HL-60/S4 treated with retinoic acid at 250 ng/mL for 4 days and 3 days (cell line): ENCODE data around the gene ITGB7.

Experiments
- in situ Hi-C: fragments of 300-500 bp; cut with MboI; formaldehyde crosslinking; loops from 2 replicates; pipeline ENCODE4 v1.7.0; 2022; ENCODE audit warnings: low sequenced_read_pairs

Gene ITGB7

DNA sequence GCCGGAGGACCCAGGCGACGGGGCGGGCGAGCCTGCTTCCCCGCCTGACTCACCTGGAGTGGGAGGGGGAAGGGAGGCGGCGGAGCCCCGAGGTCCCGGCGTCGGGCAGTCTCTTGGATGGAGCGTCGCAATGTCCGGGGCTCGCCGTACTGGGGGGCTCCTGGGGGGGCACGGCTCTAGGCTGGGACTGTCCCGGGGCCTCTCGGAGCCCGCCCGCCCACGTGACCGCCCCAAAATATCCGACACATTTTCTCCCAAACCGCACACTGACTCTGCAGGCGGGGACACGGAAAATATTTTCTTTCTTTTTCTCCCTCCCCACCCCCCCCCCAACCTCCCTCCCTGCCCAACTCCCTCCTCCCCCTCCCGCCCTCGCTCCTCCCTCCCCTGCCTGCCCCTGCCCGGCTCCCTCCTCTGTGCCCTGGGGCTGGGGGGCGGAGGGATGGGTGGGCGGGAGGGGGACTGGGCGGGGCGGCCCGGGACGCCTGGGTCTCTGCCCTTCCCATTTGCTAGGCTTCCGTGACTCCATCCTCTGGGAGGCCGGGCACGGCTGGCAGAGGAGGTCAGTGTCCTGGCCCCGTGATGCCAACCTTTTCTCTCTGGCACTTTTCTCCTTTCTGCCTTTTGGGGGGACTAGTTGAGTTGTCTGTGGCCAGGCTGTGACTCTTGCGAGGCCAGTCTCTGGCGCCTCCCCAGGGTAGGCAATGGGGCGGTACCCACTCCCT, 25.0 kb upstream of the ITGB7 start, which contains the start of gene RARG:
Gene RARG (minus strand): TSS at position 289 of the 725 bp plus-strand sequence. CDS start 4,664 bp downstream, outside the sequence.
- in situ Hi-C loops: no loop called here

DNA sequence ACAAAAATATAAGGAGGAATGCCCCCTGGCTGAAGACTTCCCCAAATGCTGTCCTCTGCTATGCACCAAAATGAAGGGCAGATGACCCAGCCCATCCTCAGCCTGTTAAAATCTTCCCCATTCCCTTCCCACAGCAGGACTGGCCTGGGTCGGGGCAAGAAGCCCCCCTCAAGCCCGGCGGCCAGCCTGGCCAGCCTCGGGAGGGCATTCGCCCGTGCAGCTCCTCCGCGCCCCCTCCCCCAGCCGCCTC, 24.5 kb upstream of the ITGB7 start:
- in situ Hi-C loops: no loop called here

DNA sequence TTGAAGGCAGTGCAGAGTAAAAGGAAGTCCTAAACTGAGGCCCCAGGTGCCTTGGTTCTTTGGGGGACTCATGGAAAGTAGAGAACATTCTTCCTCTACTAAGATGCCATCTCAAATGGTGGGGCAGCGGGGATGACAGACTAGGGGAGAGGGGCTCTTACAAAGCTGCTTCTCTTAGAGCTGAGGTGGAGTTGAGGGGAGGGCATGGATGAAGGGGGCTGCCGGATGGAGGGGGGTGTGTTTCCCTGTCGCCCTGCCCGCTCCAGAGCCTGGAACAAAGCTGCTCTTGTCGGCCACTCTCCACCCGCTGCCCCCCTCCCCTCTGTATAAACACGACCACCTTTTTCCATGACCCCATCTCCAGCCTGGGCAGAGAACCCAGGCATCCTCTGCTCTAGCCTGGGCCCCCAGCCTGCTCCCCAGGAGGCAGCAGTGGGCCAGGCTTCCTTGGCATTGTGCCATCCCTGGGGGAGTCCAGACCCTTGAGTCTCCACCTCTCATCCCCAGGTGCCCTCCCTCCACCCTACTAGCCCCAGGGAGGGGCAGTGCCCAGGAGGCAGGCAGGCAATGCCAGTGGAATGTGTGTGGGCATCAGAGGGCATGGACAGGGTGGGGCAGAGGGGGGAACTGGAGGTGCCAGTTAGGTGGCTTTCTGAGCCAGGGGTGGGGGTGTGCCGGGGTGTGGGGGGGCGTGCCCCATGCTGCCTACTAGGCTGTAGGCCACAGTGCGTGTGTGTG, 23.2 kb upstream of the ITGB7 start:
- in situ Hi-C loops: no loop called here

DNA sequence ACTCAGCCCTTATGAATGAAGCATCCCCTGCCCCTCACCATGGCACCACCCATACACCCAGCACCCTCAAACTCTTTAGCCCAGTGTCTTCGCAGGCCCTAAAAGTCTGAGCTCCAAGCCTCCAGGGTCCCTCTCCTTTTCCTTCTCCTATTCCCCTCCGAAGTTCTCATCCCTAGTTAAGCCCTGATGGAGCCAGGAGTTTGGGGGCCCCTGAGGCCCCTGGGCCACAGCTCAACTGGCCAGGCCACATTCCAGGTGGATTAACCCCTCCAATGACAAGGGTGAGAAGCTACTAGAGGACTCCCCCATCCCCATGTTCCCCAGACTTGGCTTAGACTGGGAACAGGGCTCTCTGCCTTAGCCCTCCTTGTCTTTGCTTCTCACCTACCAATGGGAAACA, 22.4 kb upstream of the ITGB7 start:
- in situ Hi-C loops: no loop called here

DNA sequence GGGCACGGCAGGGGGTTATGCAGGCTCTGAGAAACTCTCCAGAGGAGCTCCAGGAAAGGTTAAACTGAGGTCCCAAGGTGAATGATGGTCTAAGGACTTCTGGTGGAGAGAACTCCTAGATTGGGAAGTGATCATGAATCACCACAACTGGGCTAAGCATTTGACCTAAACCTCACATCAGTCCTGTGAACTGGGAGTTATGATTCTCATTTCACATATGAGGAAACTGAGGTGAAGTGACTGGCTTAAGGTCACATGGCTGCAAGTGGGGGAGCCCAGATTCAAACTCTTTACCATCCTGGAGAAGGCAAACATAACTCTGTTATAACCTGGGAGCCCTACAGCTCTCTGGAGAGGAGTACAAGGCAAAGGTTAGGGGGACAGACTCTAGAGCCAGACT, 20.8 kb upstream of the ITGB7 start:
- in situ Hi-C loops: no loop called here

DNA sequence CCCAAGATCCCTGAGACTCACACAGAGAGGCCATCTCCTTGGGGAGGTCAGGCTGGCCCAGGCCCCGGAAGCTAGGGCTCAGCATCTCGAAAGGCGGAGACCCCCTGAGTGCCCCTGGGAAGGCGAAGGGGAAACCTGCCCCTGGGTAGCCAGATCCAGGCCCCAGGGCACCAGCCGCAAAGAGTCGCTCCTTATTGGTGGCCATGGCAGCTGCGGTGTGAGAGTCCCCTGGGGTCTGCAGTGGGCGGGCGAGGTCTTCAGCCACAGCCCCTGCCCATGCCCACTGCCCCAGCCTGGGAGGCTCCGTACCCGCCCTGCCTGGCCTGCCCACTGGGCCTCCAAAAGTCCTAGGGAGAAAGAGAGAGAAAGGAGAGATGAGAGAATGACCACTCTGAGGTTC, 20.3 kb upstream of the ITGB7 start:
- in situ Hi-C loops: no loop called here

DNA sequence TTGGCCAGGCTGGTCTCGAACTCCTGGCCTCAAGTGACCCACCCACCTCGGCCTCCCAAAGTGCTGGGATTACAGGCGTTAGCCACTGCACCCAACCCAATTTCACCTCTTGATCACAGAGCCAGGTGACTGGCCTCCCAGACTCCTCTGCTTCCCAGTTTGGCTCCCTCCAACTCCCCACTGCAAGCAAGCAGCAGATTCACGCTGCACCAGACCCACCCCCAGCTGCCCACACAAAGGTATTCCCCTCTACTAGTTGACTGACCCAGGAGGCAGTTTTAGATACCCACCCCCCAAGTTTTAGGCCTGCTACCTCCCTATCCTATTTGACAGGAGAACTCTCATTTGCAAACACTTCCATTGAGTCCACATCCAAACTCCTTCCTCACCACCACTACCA, 19.8 kb upstream of the ITGB7 start:
- in situ Hi-C loops: no loop called here

DNA sequence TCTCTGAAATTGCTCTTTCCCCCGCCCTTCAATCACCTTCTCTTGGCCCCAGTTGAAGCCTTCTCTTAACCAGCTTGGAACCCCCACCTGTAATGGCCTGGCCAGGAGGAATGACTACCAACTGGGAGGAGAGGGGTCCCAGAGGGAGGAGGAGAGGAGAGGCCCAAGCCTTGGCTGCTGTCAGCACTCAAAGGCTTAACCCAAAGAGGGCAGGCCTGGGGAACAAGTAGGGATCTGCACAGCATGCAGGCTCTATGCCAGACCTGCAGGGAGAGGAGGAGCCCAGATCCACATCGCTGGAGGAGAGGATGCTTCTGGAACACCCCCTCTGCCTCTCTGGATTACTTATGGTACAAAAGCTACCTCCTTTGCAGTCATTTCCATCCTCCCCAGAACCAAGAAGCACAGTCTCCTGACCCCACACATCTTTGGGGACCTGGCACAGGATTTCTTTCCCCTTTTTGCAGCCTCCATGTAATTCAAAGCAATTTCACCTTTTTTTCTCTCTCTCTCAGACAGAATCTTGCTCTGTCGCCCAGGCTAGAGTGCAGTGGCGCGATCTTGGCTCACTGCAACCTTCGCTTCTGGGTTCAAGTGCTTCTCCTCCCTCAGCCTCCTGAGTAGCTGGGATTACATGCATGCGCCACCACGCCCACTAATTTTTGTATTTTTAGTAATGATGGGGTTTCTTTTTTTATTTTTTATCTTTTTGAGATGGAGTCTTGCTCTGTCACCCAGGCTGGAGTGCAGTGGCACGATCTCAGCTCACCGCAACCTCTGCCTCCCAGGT, 18.8 kb upstream of the ITGB7 start:
- in situ Hi-C loops: no loop called here

DNA sequence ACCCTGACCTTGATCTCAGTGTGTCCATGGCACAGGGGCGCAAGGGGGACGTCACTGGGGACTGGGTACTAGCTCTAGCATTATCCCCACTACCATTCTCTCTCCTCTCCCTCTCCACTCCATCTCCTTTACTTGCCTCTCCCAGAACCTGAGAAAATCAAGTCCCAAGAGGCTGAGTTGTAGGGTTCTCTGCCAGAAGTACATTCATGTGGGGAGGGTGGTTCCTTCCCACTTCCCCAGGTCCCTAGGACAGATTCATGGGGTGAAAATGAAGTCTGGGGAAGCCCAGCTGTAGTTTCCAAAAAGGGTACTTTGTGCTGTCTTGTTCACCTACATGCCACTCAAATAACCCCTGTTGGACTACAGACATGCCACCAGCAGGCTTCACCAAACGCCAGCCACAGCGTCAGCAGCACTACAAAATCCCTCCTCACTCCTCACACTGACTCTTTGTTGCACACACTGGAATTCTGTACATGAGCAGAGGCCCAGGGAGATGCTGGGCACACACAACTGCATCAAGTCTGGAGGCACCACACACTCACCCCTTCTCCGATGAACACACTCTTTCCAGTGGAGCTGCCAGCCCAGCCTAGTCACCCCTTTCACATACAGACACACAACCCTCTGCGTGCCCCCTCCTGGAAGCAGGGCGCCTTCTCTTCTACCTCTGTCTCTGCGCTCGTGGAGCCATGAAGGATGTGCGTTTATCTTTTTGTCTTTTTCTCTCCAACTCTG, 18.0 kb upstream of the ITGB7 start:
- in situ Hi-C loops: no loop called here

DNA sequence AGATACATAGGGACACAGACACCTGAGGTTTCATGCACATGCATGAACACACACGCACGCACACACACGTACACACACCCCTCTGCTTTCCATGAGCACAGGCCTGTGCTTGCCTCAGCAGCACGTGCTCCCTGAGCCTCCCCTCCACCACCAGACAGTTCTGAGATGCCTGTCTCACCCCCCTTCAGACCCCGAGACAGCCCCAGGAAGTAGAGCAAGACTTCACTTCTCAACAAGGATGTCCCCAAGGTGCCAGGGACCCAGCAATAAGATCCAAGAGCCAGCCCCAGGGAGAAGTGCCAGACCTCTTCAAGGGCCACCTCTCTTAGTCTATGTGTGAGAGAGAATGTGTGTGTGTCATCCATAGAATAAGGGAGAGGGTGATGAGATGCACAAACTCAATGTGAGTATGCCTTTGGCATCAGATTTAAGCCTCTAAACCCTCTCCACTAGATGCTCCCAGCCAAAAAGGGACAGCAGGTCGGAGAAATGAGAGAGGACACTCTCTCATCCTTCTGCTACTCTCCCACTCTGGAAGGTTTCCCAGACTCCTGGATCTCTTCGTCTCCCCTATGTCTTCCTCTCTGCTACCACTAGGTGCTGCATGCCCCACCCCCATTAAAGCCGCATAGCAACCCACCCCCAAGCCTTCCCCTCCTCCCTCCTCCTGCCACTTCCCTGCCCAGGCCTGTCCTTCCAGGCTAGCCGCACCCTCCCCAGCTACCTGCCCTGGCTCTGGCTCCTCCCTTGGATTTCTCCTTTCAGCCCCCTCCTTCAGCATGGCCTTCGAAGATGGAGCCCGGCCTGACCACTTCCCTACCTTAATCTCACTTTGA, 17.2 kb upstream of the ITGB7 start:
- in situ Hi-C loops: no loop called here

DNA sequence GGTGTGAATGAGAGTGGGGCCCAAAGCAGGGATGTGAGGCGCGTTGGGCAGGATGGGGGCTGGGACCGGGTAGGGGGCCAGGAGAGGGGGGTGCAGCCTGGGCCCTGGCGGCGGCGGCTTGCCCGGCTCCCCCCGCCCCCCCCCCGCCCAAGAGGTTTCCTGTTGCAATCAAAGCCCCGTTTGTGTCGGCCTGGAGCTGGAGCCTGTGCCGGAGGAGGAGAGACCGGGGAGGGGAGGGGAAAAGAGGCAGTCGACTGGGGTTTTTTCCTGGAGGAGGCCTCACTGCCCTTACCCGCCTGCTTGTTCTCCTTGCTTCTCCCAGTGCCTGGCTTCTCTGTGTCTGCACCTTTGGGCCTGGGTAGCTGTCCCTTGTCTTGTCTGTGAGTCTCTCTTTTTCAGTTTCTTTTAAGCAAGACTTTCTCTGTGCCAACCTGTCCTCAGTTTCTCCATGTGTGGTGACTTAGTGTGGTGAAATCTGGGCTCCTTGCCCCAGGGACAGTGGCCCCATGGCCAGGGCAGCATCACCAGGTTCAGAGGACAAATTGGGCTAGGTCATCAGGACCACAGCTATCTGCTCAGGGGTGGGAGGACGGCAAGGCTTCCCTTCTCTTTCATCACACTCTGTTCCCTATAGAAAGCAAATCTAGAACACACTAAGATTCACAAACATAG, 16.5 kb upstream of the ITGB7 start:
- in situ Hi-C loops: no loop called here

DNA sequence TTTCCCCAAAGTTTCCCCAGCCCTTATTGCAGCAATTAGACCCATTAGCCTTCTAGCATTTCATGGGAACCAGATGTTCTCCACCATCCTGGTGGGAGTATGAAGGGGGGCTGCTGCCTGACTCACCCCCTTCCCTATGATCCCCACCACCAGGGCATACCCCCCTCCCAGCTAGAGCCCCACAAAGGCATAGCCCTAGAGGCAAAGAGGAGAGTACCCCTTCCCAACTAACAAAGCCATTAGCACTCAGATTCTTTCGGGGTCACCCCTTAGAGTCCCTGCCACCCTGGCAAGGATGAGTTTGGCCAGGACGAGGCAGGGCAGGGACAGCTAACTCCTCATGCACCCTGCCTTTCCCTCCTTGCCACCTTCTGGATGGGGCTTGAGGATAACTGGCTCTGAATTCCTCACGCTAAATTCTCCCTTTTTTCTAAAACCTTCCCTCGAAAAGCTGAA, 15.8 kb upstream of the ITGB7 start:
- in situ Hi-C loops: no loop called here

DNA sequence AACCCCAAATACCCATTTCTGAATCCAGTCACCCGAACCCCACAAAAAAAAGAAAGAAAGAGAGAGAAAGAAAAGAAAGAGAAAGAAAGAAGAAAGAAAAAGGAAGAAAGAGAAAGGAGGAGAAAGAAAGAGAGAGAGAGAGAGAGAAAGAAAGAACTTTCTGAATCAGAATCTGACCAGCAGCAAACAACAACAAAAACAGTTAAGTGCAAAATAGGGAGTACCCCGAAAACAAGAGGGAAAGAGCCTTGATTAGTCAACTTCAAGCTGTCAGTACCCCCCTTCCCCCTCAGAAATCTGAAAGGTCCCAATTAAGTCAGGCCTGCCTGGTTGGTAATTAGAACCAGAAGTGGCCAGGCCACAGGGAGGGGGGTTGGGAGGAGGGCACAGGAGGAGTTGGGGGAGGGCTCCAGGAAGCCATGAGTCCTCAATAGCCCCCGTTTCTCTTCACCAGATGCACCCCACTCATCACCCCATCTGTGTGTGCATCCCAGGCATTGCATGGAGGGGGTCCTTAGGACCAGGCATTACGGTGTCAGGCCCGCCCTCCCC, 15.2 kb upstream of the ITGB7 start:
- in situ Hi-C loops: no loop called here

DNA sequence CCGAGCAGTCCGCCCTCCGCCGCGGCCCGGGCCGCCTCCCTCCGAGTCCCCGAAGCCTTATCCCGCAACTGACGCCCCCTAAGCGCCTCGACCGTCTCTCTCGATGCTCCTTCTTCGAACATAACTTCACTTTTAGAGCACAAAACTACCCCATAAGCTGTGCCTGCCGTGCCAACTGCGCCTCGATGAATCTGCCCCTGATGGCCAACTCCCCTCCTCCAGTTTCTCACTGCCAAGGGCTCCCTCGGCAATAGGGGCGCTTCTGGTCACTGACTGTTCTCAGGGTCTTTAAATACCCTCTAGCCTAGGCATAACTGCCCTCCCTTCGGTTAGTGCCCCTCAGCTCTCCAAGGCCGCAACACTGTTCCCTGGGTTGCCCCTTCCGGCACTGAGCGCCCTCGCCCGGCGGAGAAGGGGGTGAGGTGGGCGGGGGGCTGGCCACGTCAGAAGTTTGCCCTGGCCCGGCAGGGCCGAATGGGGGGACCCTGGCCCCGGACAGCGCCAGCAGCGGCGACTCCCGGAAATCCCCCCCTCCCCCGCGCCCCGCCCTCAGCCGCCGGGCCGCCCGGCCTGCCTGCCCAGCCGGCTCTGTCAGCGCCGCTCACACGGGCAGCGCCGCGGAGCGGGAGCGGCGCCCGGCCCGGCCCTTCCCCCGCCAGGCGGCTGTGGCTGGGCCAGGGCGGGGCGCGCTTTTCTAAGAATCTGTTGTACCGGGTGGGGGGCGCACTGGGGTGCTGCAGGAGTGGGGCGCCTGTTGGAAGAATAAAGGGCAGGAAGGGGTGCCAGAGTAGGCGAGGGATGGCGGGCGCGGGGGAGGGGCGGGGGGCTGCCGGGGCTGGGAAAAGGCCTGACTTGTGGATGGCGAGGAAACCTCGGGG, 14.4 kb upstream of the ITGB7 start:
- in situ Hi-C loops: no loop called here

DNA sequence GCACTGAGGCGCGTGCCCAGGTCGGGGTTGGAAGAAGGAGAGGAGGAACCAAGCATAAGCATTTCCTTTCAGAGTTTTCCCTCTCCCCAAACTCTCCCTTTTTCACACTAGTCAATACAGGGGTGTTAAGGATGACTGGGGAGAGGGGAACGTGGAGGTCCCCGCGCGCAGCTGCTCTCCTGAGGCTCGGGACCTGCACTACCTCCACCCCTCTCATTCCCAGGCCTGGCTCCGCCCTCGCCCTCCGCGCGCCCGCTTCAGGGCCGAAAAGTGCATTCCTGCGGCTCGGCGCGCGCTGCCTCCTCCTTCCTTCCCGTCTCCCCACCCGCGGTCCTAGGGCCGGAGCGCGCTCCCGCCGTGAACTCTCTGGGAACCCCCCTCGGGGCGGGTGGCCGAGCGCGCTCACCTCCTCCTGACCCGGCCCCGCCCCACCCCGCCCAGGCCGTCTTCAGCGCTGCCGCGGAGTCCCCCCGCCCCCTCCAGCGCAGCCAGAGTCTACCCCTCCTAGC, 13.7 kb upstream of the ITGB7 start:
- in situ Hi-C loops: no loop called here

DNA sequence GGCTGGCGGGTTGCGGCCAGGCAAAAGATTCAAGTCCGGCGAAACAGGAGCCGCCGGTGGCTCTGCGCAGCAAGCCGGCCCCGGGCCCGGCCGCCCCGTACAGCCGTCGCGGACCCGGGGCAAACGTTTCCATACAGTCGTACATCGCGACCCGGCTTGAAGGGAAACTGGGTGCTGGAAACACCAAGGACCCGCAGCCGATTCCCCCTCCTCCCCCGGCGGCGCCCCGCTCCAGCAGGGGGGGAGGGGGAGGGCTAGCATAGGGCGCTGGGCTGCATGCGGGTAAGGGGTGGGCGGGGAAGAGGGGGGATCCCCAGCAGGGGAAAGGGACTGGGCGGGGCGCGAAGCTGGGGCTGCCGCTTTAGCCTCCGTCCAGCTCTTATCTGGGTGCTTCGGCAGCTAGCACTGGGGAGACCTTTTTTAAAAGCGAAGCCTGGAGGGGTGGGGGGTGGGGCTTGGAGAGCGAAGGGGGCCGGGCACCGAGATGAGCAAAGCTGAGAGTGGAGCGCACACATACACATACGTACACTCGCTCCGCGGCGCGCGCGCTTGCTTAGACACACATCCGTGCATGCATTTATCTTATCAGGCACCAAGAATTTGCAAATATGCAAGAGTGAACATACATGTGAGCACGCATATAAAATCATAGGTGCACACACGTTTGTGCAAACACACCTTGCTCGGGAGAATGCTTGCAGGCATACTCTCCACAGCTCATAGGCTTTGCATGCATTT, 13.1 kb upstream of the ITGB7 start:
- in situ Hi-C loops: loop anchor here (10.0 kb wide), 1 partner anchor 65 kb away; no protein-coding TSS in a partner anchor

DNA sequence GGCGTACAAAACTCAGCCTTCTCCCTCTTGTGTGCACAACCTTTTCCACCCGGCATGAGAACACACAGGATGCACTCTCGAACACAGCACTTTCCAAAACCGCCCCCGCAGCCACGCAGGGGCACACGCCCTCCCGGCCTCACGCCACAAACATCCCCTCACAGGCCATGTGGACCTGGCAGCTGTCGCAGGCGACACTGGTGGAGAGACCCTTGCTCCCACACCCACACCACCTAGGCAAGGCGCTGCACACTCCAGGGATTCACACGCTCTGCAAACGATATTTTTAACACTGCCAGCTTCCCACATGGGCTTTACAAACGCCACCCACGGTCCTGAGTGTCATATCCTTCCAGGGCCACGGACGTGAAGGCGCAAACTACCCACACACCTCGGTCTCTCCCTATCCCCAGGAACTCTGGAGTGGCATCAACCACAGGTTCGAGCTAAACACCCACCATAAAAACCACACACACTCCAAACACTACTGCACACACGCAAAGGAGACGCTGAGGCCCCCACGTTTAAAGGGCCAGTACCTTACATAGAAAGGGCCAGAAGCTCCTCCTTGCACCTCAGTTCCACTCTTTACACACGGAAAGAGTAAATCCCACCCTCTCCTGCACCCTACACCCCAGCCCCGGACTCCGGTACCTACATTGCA, 12.4 kb upstream of the ITGB7 start:
- in situ Hi-C loops: loop anchor here (10.0 kb wide), 1 partner anchor 65 kb away; no protein-coding TSS in a partner anchor
